Measurements from ENCODE around the gene TRIM65. TPM values are rescaled to one million over a fixed set of nuclear protein-coding genes. Genes with fewer than 3 reads are reported as not detected.

The TRIM65 gene
- total and polyA plus RNA-seq, 2 of the 13 experiments (the other 11 are each of a cell fraction or from before 2014, with no cell fraction given): 10.3 to 22.4 TPM

DNA sequence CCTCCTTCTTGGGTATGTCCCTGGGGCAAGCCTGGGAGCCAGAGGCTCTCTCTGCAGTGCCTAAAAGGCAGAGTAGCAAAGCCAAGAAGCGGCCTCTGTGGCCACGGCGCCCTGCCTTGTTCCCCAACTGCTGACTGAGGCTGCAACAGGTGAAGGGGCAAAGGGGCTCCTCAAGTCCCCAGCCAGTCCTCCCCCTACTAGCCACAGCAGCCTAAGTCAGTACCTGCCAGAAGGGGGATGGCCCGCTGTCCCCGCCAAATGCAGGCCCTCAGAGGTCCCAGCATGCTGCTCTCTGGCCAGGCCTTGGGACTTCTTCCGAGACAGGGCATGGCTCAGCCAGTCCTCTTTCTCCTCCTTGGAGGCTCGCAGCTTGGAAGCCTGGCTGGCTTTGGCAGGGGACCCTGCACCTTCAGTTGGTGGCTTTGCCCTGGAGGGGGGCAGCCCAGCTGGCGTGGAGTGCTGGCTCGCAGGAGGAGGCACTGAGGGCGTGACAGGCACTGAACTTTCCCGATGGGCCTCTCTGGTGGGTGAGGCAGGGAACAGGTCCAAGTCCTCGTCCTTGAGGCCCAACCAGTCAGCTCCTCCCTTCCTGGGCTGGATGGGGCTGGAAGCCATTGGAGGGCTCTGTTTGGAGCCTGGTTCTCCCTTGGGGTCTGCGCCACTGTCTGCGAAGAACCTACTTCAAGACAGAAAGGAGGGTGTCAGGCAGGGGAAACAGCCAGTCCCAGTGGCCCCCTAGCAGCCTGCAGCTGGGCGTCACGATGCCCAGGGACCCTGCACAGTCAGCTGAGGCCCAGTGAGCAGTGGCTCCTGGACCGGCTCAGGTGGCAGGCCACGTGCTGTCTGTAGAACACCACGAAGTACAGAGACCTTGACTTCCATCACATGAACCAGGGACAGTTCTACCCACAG is 26.5 kb upstream of the TRIM65 start (continued):
- peak; percentile 53; the same call in 1 of the 2 replicates for TF ChIP-seq GPN1 (CRISPR knock-in tag; IDR thresholded peaks at IDR 0.05; ENCODE audit: borderline replicate concordance)
- TF ChIP-seq XRCC5 (optimal IDR thresholded peaks at IDR 0.05; ENCODE audit: low read length): peak; percentile 3
- peak; percentile 22 for TF ChIP-seq HNRNPLL (IDR thresholded peaks at IDR 0.05; ENCODE audit: low read depth, low read length, poor library complexity, severe bottlenecking)
- TF ChIP-seq NR0B2 (CRISPR knock-in tag; IDR thresholded peaks at IDR 0.05): peak; percentile 66; the same call in 1 of the 2 replicates
- TF ChIP-seq ZBTB4 (CRISPR knock-in tag; IDR thresholded peaks at IDR 0.05; ENCODE audit: borderline replicate concordance): peak; percentile 57; the same call in 1 of the 2 replicates
- TF ChIP-seq CHCHD3 (CRISPR knock-in tag; IDR thresholded peaks at IDR 0.05): 0 out of 2 replicates have a peak, but pooled peaks have one; percentile 45
- TF ChIP-seq IRF9 (CRISPR knock-in tag; IDR thresholded peaks at IDR 0.05; ENCODE audit: borderline replicate concordance): peak; percentile 40; the same call in 1 of the 2 replicates
- TF ChIP-seq, protein P1, sequence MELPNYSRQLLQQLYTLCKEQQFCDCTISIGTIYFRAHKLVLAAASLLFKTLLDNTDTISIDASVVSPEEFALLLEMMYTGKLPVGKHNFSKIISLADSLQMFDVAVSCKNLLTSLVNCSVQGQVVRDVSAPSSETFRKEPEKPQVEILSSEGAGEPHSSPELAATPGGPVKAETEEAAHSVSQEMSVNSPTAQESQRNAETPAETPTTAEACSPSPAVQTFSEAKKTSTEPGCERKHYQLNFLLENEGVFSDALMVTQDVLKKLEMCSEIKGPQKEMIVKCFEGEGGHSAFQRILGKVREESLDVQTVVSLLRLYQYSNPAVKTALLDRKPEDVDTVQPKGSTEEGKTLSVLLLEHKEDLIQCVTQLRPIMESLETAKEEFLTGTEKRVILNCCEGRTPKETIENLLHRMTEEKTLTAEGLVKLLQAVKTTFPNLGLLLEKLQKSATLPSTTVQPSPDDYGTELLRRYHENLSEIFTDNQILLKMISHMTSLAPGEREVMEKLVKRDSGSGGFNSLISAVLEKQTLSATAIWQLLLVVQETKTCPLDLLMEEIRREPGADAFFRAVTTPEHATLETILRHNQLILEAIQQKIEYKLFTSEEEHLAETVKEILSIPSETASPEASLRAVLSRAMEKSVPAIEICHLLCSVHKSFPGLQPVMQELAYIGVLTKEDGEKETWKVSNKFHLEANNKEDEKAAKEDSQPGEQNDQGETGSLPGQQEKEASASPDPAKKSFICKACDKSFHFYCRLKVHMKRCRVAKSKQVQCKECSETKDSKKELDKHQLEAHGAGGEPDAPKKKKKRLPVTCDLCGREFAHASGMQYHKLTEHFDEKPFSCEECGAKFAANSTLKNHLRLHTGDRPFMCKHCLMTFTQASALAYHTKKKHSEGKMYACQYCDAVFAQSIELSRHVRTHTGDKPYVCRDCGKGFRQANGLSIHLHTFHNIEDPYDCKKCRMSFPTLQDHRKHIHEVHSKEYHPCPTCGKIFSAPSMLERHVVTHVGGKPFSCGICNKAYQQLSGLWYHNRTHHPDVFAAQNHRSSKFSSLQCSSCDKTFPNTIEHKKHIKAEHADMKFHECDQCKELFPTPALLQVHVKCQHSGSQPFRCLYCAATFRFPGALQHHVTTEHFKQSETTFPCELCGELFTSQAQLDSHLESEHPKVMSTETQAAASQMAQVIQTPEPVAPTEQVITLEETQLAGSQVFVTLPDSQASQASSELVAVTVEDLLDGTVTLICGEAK (IDR thresholded peaks at IDR 0.05): no peak
- TF ChIP-seq, protein P1 (CRISPR knock-in tag; IDR thresholded peaks at IDR 0.05): peak; percentile 17; the same call in 1 of the 2 replicates
- TF ChIP-seq, protein P2, sequence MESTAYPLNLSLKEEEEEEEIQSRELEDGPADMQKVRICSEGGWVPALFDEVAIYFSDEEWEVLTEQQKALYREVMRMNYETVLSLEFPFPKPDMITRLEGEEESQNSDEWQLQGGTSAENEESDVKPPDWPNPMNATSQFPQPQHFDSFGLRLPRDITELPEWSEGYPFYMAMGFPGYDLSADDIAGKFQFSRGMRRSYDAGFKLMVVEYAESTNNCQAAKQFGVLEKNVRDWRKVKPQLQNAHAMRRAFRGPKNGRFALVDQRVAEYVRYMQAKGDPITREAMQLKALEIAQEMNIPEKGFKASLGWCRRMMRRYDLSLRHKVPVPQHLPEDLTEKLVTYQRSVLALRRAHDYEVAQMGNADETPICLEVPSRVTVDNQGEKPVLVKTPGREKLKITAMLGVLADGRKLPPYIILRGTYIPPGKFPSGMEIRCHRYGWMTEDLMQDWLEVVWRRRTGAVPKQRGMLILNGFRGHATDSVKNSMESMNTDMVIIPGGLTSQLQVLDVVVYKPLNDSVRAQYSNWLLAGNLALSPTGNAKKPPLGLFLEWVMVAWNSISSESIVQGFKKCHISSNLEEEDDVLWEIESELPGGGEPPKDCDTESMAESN (CRISPR knock-in tag; conservative IDR thresholded peaks at IDR 0.05): 0 out of 2 replicates have a peak, but pooled peaks have one; percentile 42

All from HepG2 (cell line).